NAMALWA (cell line): Measurements from ENCODE around the gene DNLZ.
"Not testable (repeated sequence)": the region's sequence is repeated elsewhere in the genome, so short reads cannot be mapped to it uniquely, and the experiment has no call there.

ENCODE experiments used
- DNase-seq: peaks from one replicate; pipeline ENCODE4 v3.0.0-alpha.2; 2015; ENCODE audit warnings: low spot score

Gene DNLZ

GRCh38 chr9:136363106-136363948 lies at the start of gene DNLZ:
DNLZ (minus strand) TSS chr9:136363744; CDS start chr9:136363714, 30 bp downstream.
- DNase-seq: peak; percentile 93

GRCh38 chr9:136412962-136413361 lies 49.4 kb upstream of the DNLZ start:
- DNase-seq: no peak

GRCh38 chr9:136411378-136411777 lies 47.8 kb upstream of the DNLZ start:
- DNase-seq: no peak

- peak; percentile 93 for DNase-seq
Observed at GRCh38 chr9:136410500-136411287, 47.1 kb upstream of the DNLZ start, which contains the start of the genes ENTR1 and PMPCA. ENTR1 (minus strand) TSS chr9:136410614; CDS start chr9:136410397, 217 bp downstream. PMPCA (plus strand) TSS chr9:136410658; CDS start chr9:136410669, 11 bp downstream.

GRCh38 chr9:136409557-136410455 lies 46.3 kb upstream of the DNLZ start:
- peak; percentile 67 for DNase-seq

GRCh38 chr9:136407911-136408310 lies 44.4 kb upstream of the DNLZ start:
- DNase-seq: no peak

GRCh38 chr9:136407061-136407460 lies 43.5 kb upstream of the DNLZ start:
- DNase-seq: not testable (repeated sequence)

- not testable (repeated sequence) for DNase-seq
Observed at GRCh38 chr9:136405904-136406303, 42.4 kb upstream of the DNLZ start.

- DNase-seq: no peak
Observed at GRCh38 chr9:136405481-136405880, 41.9 kb upstream of the DNLZ start.

- DNase-seq: no peak
Observed at GRCh38 chr9:136404801-136405136, 41.2 kb upstream of the DNLZ start.

- DNase-seq: no peak
Observed at GRCh38 chr9:136403915-136404800, 40.6 kb upstream of the DNLZ start.

GRCh38 chr9:136403538-136403914 lies 40.0 kb upstream of the DNLZ start:
- DNase-seq: peak; percentile 24

GRCh38 chr9:136402067-136402466 lies 38.5 kb upstream of the DNLZ start:
- no peak for DNase-seq

GRCh38 chr9:136401173-136401922 lies 37.8 kb upstream of the DNLZ start:
- no peak for DNase-seq

GRCh38 chr9:136400038-136400834 lies 36.7 kb upstream of the DNLZ start, which contains the start of gene SNAPC4:
SNAPC4 (minus strand) TSS chr9:136400170; CDS start chr9:136398428, 1,742 bp downstream.
- DNase-seq: peak; percentile 91

GRCh38 chr9:136399176-136400037 lies 35.9 kb upstream of the DNLZ start:
- peak; percentile 56 for DNase-seq

- no peak for DNase-seq
Observed at GRCh38 chr9:136398286-136398685, 34.7 kb upstream of the DNLZ start.

GRCh38 chr9:136397643-136398042 lies 34.1 kb upstream of the DNLZ start:
- no peak for DNase-seq
